NB4 (cell line): ENCODE measurements around the gene IFNGR2.

Experiments used
- DNase-seq: peaks from one replicate; pipeline ENCODE4 v3.0.0; 2010; ENCODE audit warnings: low read depth
- H3K4me3 ChIP-seq: one replicate; pipeline ENCODE4 v1.5.1; 2011; ENCODE audit warnings: mild to moderate bottlenecking, low read depth, low read length, moderate library complexity
- POLR2A ChIP-seq: IDR thresholded peaks from 2 replicates; pipeline ENCODE4 v1.6.1; 2011; ENCODE audit warnings: mild to moderate bottlenecking; ENCODE audit not compliant: insufficient read length; ENCODE audit errors: extremely low read depth

Gene IFNGR2

GRCh38 chr21:33481314-33481943 is 78.2 kb downstream of the IFNGR2 start:
- DNase-seq = no peak

More at GRCh38 chr21:33481314-33481943, 78.2 kb downstream of the IFNGR2 start:
- no peak overlapping the region for H3K4me3 ChIP-seq
- TF ChIP-seq POLR2A = no peak
